ENCODE data around the gene CPNE5. TPM values are rescaled to one million over a fixed set of nuclear protein-coding genes. Genes with fewer than 3 reads are reported as not detected.

Gene CPNE5
- total RNA-seq, 2 experiments from 2014 or later = 0.69 to 1.2 TPM

GRCh38 chr6:36858407-36858981, 19.2 kb upstream of the CPNE5 start:
- ATAC-seq (no peak), DNase-seq (no peak)
- no peaks in the 10 kb centered on the region for H3K27me3 Mint-ChIP-seq
- no peak overlapping the region for H3K27ac Mint-ChIP-seq
- no peak overlapping the region for H3K4me3 Mint-ChIP-seq
- H3K9me3 Mint-ChIP-seq = no peaks in the 10 kb centered on the region
- intact Hi-C loops (cut with micrococcal nuclease) = no loop called here
- ChIA-PET POLR2A (interaction anchor here (1.5 kb wide), 1 partner anchor 15 kb away, joined by 6 read pairs; no protein-coding TSS in a partner anchor), CTCF (no interaction called here)
- TF ChIP-seq CTCF (IDR thresholded peaks at IDR 0.05) = no peak
- H3K4me1 Mint-ChIP-seq (ENCODE audit: low read depth) = peaks cover 2% of the 10 kb centered on the region
- H3K36me3 Mint-ChIP-seq (ENCODE audit: low read depth) = peaks cover 52% of the 10 kb centered on the region

DNA sequence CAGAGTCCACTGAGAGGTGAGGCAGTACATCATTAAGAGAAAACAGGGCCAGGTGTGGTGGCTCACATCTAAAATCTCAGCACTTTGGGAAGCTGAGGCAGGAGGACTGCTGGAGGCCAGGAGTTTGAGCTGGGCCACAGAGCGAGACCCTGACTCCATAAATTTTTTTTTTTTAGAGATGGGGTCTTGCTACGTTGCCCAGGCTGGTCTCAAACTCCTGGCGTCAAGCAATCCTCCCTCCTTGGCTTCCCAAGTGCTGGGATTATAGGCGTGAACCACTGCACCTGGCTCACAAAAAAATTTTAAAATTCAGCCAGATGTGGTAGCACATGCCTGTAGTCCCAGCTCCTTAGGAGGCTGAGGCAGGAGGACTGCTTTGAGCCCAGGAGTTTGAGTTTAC, 18.1 kb upstream of the CPNE5 start:
- Mint-ChIP-seq H3K27me3 (no peaks in the 10 kb centered on the region), H3K36me3 (ENCODE audit: low read depth) (peaks cover 52% of the 10 kb centered on the region), H3K9me3 (no peaks in the 10 kb centered on the region), H3K4me3 (no peak overlapping the region), H3K4me1 (ENCODE audit: low read depth) (no peaks in the 10 kb centered on the region), H3K27ac (no peak overlapping the region)
- TF ChIP-seq CTCF (IDR thresholded peaks at IDR 0.05) = no peak
- CTCF ChIA-PET = interaction anchor here (1.5 to 1.7 kb wide), 2 partner anchors 28 to 91 kb away, joined by 3 to 4 read pairs; partner anchors contain the start of gene C6orf89
- POLR2A ChIA-PET = no interaction called here
- no peak for ATAC-seq
- no peak for DNase-seq
- intact Hi-C loops (cut with micrococcal nuclease) = no loop called here

GRCh38 chr6:36856277-36856676, 17.0 kb upstream of the CPNE5 start:
- Mint-ChIP-seq H3K4me1 (ENCODE audit: low read depth) (no peaks in the 10 kb centered on the region), H3K9me3 (no peaks in the 10 kb centered on the region), H3K27ac (no peak overlapping the region), H3K4me3 (no peak overlapping the region), H3K36me3 (ENCODE audit: low read depth) (peaks cover 61% of the 10 kb centered on the region), H3K27me3 (no peaks in the 10 kb centered on the region)
- ChIA-PET POLR2A (no interaction called here), CTCF (interaction anchor here (0.7 to 1.7 kb wide), 4 partner anchors 16 to 97 kb away, joined by 3 to 5 read pairs (median 4); partner anchors contain the start of gene C6orf89)
- DNase-seq (no peak), ATAC-seq (no peak)
- intact Hi-C loops (cut with micrococcal nuclease) = no loop called here
- no peak for TF ChIP-seq CTCF (IDR thresholded peaks at IDR 0.05)

GRCh38 chr6:36855750-36856149, 16.5 kb upstream of the CPNE5 start:
- no peaks in the 10 kb centered on the region for H3K4me1 Mint-ChIP-seq (ENCODE audit: low read depth)
- no peaks in the 10 kb centered on the region for H3K27me3 Mint-ChIP-seq
- peaks cover 65% of the 10 kb centered on the region for H3K36me3 Mint-ChIP-seq (ENCODE audit: low read depth)
- H3K9me3 Mint-ChIP-seq = peaks cover 2% of the 10 kb centered on the region
- H3K4me3 Mint-ChIP-seq = no peak overlapping the region
- TF ChIP-seq CTCF (IDR thresholded peaks at IDR 0.05) = no peak
- CTCF ChIA-PET = interaction anchor here (1.6 kb wide), 1 partner anchor 96 kb away, joined by 5 read pairs; no protein-coding TSS in a partner anchor
- no peak for DNase-seq
- ATAC-seq = no peak
- intact Hi-C loops (cut with micrococcal nuclease) = no loop called here
- no peak overlapping the region for H3K27ac Mint-ChIP-seq
- POLR2A ChIA-PET = no interaction called here

GRCh38 chr6:36853325-36853724, 14.1 kb upstream of the CPNE5 start:
- no peak for TF ChIP-seq CTCF (IDR thresholded peaks at IDR 0.05)
- no peak overlapping the region for H3K27ac Mint-ChIP-seq
- no peak for DNase-seq
- peaks cover 64% of the 10 kb centered on the region for H3K36me3 Mint-ChIP-seq (ENCODE audit: low read depth)
- no peak overlapping the region for H3K4me3 Mint-ChIP-seq
- no peak for ATAC-seq
- ChIA-PET POLR2A (interaction anchor here (0.5 to 2.4 kb wide), 4 partner anchors 9 to 341 kb away, joined by 3 to 12 read pairs (median 3); no protein-coding TSS in a partner anchor), CTCF (interaction anchor here (1.0 to 7.6 kb wide), 7 partner anchors 11 to 238 kb away, joined by 3 to 97 read pairs (median 20); partner anchors contain the start of genes C6orf89 and PPIL1)
- H3K9me3 Mint-ChIP-seq = peaks cover 5% of the 10 kb centered on the region
- intact Hi-C loops (cut with micrococcal nuclease) = loop anchor here (5.0 kb wide), 1 partner anchor 86 kb away; no protein-coding TSS in a partner anchor
- H3K4me1 Mint-ChIP-seq (ENCODE audit: low read depth) = peaks cover 7% of the 10 kb centered on the region
- no peaks in the 10 kb centered on the region for H3K27me3 Mint-ChIP-seq
